SIG-M5 treated with dmso at 0.1 percent for 504 hours (cell line): ENCODE results near the gene TEX101.
"Not testable (repeated sequence)": the region's sequence is repeated elsewhere in the genome, so short reads cannot be mapped to it uniquely, and the experiment has no call there.

Source experiments
- DNase-seq: peaks from one replicate; lab custom pipeline; 2025; ENCODE audit not compliant: unreplicated experiment; lab: John Stamatoyannopoulos, UW

Gene TEX101

GRCh38 chr19:43414554-43414953 lies at the start of gene TEX101:
Gene TEX101 (plus strand): TSS chr19:43414890. CDS start chr19:43415920, 1,030 bp downstream.
- DNase-seq = no peak

DNA sequence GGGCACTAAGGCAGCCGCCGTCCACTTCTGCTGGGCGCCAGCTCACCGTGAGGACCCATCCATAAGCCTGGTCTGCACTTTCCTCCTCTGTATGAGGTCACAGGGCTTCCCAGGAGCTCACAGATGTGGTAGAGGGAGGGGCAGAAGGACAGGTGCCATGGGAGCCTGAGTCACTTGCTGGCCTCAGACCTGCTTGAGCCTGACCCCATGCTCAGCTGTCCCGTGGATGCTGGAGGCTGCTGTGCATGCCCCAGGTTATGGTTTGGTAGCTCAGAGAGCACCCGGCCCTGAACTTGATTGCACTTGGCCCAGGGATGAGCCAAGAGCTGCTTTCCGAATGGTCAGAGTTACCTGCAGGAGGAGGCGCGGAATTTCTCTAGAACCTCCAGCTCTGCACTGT lies 49.0 kb upstream of the TEX101 start:
- not testable (repeated sequence) for DNase-seq

- no peak for DNase-seq
Measured at GRCh38 chr19:43367822-43368221, 46.9 kb upstream of the TEX101 start.

GRCh38 chr19:43368897-43369296 lies 45.8 kb upstream of the TEX101 start:
- not testable (repeated sequence) for DNase-seq

GRCh38 chr19:43371909-43372308 lies 42.8 kb upstream of the TEX101 start:
- no peak for DNase-seq

GRCh38 chr19:43372462-43372861 lies 42.2 kb upstream of the TEX101 start:
- DNase-seq = no peak

GRCh38 chr19:43377624-43378023 lies 37.1 kb upstream of the TEX101 start:
- not testable (repeated sequence) for DNase-seq

- DNase-seq = no peak
Measured at GRCh38 chr19:43380008-43380407, 34.7 kb upstream of the TEX101 start.

DNA sequence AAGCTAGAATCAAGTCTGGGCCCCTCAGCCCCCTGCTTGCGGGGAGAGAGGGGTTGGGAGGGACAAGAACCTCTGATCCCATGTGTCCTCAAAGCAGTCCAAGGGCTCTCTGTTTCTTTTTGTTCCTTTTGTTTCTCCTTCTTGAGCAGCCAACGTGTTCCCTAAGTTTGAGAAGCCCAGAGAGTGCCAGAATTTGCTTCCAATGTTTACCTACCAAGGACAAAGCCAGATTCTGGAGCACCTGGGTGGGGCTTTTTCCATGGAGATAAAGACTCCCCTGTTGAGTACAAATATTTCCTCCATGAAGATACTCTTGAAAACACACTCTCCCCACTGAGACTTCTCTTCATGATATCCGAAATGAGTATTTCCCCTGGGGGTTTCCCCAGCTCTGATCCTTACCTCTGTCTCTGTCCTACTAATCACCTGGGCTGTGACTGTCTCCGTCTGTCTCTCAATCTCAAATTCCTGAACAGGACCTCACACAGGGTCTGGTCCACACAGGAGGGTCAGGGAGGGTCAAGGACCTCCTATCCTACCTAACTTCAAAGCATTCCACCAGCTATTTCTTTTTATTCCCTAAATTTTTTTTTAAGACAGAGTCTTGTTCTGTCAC lies 33.8 kb upstream of the TEX101 start:
- no peak for DNase-seq

GRCh38 chr19:43382586-43383216 lies 32.0 kb upstream of the TEX101 start:
- not testable (repeated sequence) for DNase-seq

DNA sequence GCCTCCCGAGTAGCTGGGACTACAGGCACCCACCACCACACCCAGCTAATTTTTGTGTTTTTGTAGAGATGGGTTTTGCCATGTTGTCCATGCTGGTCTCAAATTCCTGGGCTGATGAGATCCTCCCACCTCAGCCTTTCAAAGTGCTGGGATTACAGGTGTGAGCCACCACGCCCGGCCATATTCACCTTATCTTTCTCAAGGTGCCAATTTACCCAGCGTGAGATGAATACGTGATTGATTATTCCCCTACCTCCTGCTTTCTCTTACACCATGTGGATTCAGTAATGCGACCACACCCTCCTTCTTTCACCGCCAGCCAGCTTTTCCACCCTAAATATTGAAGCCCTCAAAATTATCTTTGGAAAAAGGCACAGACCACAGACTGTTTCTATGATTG lies 31.4 kb upstream of the TEX101 start:
- not testable (repeated sequence) for DNase-seq

DNA sequence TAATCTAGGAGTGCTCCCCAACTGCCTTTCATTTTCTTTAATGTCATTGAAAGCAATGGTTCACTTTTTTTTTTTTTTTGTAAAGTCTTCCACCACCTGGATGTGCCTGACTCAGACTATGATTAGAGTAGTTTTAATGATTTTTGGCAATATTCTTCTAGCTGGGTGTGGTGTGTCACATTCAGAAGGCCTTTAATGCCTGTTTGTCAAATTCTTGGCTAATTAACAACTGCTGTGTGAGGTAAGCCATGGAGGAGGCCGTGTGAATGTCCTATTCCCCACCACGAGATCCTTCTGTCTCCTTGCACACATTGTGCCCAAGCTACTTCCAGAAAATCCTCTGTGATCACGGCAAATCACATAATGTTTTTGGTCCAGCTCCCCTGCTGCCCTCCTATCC lies 30.9 kb upstream of the TEX101 start:
- not testable (repeated sequence) for DNase-seq

DNA sequence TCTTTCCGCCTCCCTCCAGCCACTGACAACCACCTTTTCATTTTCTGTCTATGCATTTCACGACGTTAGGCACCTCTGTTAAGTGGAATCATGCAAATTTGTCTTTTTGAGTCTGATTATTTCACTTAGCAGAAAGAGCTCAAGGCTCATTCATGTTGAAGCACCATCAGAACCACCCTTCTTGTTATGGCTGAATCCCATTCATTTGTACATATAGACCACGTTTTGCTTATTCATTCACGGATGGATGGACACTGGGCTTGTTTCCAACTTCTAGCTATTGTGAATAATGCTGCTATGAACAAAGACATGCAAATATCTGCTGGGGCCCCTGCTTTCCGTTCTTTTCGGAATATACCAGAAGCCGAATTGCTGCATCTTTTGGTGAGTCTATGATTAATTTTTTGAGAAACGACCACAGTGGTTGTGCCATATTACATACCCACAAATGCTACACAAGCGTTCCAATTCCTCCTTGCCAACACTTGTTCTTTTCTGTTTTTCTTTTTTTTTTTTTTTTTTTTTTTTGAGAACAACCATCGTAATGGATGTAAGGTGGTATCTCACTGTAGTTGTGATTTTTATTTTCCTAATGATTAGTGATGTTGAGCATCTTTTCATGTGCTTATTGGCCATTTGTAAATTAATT lies 23.7 kb upstream of the TEX101 start:
- DNase-seq = not testable (repeated sequence)

- not testable (repeated sequence) for DNase-seq
Measured at GRCh38 chr19:43391552-43391935, 23.1 kb upstream of the TEX101 start.

DNA sequence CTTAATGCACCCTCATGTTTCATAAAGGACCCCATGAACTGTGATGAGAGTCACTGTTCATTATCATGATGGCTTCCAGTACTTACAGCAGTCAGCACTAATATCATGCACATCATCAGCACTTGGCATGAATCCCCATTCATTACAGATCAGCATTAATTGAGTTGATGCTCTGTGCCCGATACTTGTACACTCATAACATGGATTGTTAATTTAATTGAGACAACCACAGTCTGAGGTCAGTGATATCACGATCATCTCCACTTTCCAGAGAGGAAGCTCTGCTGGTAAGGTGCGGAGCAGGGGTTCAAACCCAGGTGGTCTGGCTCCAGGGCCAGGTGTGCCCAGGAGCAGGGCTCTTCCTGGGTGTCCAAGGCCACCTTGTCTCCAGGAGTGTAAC lies 21.2 kb upstream of the TEX101 start:
- DNase-seq = not testable (repeated sequence)

GRCh38 chr19:43395561-43395960 lies 19.1 kb upstream of the TEX101 start:
- no peak for DNase-seq

GRCh38 chr19:43406297-43406696 lies 8.4 kb upstream of the TEX101 start:
- no peak for DNase-seq

DNA sequence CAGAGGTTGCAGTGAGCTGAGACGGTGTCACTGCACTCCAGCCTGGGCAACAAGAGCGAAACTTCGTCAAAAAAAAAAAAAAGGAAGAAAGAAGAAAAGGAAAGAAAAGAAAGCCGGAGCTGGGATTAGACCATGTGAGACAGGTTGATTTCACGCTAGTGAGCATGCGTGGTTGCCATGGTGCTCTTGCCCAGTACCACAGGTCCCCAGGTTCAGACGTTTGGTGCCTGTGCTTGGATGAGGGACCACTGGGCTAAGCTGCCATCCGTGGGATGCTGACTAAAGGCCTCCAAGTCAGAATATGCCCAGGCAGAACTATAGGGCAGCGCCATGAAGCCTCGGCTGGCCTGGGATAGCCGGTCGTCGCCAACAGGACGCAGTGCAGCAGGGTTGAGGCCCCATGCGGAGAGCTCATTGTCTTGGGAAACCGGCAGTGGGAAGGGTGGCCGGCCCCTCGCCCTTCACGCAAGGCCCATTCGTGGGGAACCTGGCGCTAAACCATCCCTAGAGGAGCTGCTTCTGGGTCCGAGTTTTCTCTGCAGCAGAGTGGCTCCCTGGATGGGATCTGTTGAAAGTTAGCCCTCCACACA lies 7.2 kb upstream of the TEX101 start:
- no peak for DNase-seq

DNA sequence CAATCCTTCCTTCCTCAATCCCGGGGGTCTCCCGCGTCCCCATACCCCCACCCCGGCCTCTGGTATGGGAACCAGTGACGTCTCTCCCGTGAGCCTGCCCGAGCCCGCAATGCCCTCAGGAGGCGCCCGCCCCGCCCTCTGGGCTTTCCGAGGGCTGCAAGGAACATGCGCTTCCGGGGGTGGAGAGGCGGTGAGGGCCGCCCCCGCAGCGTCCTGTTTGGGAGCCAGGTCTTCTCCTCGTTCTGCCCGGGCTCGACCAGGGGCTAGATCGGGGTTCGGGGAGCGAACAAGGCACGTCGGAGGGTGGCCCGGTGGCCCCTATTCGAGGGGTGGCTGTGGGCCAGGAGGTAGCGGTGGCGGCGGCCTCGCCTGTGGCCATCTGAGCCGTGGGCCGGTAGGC lies 6.6 kb upstream of the TEX101 start:
- DNase-seq = no peak

- DNase-seq = no peak
Measured at GRCh38 chr19:43409415-43409814, 5.3 kb upstream of the TEX101 start.

DNA sequence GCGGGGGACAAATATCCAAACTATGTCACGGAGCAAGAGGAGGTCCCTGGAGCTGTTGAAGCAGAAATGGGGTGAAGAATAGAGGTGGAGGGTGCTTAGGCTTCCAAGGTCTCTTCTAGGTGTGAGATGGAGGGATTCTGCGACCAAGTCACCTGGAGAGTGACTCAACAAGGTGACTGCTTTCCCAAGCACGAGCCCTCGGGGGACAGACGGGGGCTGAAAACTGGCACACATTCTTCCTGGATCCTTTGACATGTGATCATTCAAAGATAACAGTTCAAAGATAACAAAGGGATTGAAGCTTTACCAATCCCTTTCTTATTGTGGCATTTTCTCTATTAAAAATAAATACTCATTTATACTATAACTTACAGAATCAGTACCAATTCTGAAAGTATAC lies 2.2 kb upstream of the TEX101 start:
- no peak for DNase-seq
